ENCODE measurements around the gene RNF19B.

The RNF19B gene

GRCh38 chr1:32927441-32927840 lies 37.2 kb downstream of the RNF19B start:
- TF ChIP-seq CTCF (IDR thresholded peaks at IDR 0.05) (no peak), ZFX (IDR thresholded peaks at IDR 0.05; ENCODE audit: borderline replicate concordance) (no peak)
- H3K27ac ChIP-seq: no peak overlapping the region

GRCh38 chr1:32926562-32926961 lies 38.0 kb downstream of the RNF19B start:
- TF ChIP-seq ZFX (IDR thresholded peaks at IDR 0.05; ENCODE audit: borderline replicate concordance): no peak
- TF ChIP-seq CTCF (IDR thresholded peaks at IDR 0.05): no peak
- no peak overlapping the region for H3K27ac ChIP-seq

- H3K27ac ChIP-seq: no peak overlapping the region
- TF ChIP-seq CTCF (IDR thresholded peaks at IDR 0.05): no peak
- no peak for TF ChIP-seq ZFX (IDR thresholded peaks at IDR 0.05; ENCODE audit: borderline replicate concordance)
Observed at GRCh38 chr1:32925403-32926162, 39.0 kb downstream of the RNF19B start.

GRCh38 chr1:32924881-32925344 lies 39.7 kb downstream of the RNF19B start:
- no peak overlapping the region for H3K27ac ChIP-seq
- TF ChIP-seq ZFX (IDR thresholded peaks at IDR 0.05; ENCODE audit: borderline replicate concordance) (no peak), CTCF (IDR thresholded peaks at IDR 0.05) (no peak)

- no peak overlapping the region for H3K27ac ChIP-seq
- no peak for TF ChIP-seq ZFX (IDR thresholded peaks at IDR 0.05; ENCODE audit: borderline replicate concordance)
Observed at GRCh38 chr1:32920833-32921232, 43.8 kb downstream of the RNF19B start.

GRCh38 chr1:32919811-32920733 lies 44.5 kb downstream of the RNF19B start:
- H3K27ac ChIP-seq: no peak overlapping the region
- no peak for TF ChIP-seq ZFX (IDR thresholded peaks at IDR 0.05; ENCODE audit: borderline replicate concordance)
- no peak for TF ChIP-seq CTCF (IDR thresholded peaks at IDR 0.05)

GRCh38 chr1:32918179-32918578 lies 46.4 kb downstream of the RNF19B start:
- H3K27ac ChIP-seq: no peak overlapping the region
- TF ChIP-seq ZFX (IDR thresholded peaks at IDR 0.05; ENCODE audit: borderline replicate concordance): no peak
- no peak for TF ChIP-seq CTCF (IDR thresholded peaks at IDR 0.05)
